Fibroblast of the aortic adventitia (primary cell): ENCODE data around the gene GNAL. TPM values are rescaled to one million over a fixed set of nuclear protein-coding genes. Genes with fewer than 3 reads are reported as not detected.
A peak's percentile ranks its signal among the peaks of the same experiment; 100 is the strongest.

Experiments
- DNase-seq: peaks from one replicate; pipeline ENCODE4 v3.0.0-alpha.2; 2010; ENCODE audit warnings: low read depth
- H3K4me3 ChIP-seq: 2 replicates; pipeline ENCODE4 v1.5.1; 2011; ENCODE audit warnings: low read depth, mild to moderate bottlenecking, control low read depth, low read length, moderate library complexity
- CTCF ChIP-seq: IDR thresholded peaks from 2 replicates; pipeline ENCODE4 v1.5.1; 2011; ENCODE audit warnings: mild to moderate bottlenecking, low read length, control low read depth, inconsistent platforms; ENCODE audit not compliant: insufficient read depth
- total RNA-seq: library from RNA; depleted of rRNA; stranded (reverse); fragments of >200 nt; gene quantifications from 2 replicates; pipeline ENCODE4 v1.2.3, GENCODE V29; 2012; ENCODE audit warnings: low replicate concordance

GNAL gene
- total RNA-seq, 1 donor, result 0.63 TPM

DNA sequence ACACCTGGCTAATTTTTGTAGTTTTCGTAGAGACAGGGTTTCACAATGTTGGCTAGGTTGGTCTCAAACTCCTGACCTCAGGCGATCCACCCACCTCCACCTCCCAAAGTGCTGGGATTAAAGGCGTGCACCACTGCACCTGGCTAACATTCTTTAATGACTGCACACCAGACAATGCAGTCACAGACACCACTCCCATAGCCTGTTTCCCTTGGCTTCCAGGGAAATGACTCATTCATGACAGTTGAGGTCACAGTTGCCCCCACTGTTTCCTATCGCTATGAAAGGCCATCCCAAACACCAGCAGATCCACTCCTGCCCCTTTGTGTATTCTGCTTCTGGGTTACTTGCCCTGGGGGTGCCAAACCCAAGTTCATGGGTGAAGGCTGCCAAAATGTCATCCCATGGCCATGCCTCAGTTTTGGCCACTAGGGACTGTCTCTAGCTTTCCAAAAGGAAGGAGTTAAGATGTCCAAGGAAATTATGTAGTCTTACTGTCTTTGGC is 170.9 kb downstream of the GNAL start:
- peak; percentile 42 for TF ChIP-seq CTCF
- DNase-seq, result peak; percentile 75
- no peak overlapping the region for H3K4me3 ChIP-seq

DNA sequence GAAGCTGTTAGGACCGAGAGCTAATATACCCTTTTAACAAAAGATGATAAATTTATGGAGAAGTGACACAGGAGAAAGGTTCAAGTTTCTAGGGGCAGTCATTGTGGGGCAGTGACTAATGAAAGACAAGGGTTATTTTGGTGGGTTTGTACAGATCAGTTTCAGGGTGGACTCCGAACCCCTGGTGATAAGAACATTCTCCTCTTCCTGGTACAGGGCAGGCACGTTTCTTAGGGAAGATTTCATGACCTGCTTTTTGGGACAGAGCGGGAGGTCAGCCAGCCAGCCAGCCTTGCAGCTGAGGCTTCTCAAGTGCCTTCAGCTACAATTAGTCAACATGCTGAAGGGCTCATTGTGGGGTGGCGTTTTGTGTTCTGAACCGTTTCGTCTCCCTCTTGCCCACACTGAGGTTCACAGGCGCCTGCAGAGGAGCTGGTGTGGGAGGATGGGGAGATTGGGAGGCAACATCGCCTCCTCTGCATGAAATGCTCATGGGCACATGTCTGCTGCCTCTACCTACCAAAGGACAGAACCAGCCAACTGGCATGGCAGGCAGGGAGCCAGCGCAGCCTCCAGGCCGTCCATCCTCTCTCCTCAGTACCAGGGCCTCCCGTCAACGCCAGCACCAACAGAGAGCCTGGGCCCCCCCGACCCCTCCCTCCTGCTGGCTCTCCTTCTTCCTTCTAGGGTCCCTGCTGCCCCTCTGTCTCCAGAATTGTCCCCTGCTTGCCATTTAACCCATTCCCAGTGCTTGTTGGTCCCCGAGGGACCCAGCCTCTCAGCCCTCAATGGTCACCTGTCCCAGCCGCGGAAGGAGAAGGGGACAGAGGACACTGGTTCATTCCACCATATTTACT is 171.8 kb downstream of the GNAL start:
- H3K4me3 ChIP-seq, result no peak overlapping the region
- DNase-seq, result no peak
- TF ChIP-seq CTCF, result no peak

- peak; percentile 37 for DNase-seq
Observed at GRCh38 chr18:11861583-11862288, 172.7 kb downstream of the GNAL start.

DNA sequence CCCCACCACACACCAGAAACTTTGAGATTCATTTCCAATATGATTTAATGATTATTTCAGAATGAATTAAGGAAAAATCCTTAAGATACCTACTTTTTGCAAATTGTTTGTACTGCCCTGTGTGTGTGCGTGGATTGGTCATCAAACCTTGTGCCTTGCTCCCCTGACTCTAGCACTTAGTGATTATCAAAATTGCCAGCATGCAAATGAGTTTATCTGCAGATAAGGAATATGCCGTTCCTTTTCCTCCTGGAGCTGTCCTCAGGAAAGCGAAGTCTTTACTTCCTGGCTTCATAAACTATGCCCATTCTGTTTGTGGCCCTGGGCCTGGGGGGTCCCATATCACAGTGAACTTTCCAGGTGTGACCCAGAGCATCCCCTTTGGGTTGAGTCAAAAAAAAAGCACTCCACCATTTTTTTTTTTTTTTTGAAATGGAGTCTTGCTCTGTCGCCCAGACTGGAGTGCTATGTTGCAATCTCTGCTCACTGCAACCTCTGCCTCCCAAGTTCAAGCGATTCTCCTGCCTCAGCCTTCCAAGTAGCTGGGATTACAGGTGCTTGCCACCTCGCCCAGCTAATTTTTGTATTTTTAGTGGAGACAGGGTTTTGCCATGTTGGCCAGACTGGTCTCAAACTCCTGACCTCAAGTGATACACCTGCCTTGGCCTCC is 173.5 kb downstream of the GNAL start:
- no peak for DNase-seq
- no peak overlapping the region for H3K4me3 ChIP-seq
- no peak for TF ChIP-seq CTCF

More at GRCh38 chr18:11861583-11862288, 172.7 kb downstream of the GNAL start:
- no peak overlapping the region for H3K4me3 ChIP-seq
- no peak for TF ChIP-seq CTCF

DNA sequence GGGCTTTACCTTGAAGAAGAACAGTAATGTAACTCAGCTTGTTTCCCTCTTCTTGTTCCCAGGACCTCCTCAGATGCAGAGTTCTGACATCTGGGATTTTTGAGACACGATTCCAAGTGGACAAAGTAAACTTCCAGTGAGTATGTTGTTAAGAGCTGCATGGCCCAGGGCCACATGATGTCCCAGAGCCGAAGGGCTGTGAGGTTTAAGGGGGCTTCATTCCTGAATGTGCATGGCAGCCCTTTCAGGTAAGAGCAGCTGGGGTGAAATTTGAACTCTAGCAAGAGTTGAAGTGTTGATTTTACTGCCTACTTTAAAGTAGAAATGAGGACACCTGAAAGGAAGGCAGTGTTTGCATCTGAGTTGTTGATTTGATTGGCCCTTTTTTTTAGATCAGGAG is 175.4 kb downstream of the GNAL start:
- no peak for DNase-seq
- H3K4me3 ChIP-seq, result no peak overlapping the region
- TF ChIP-seq CTCF, result no peak

DNA sequence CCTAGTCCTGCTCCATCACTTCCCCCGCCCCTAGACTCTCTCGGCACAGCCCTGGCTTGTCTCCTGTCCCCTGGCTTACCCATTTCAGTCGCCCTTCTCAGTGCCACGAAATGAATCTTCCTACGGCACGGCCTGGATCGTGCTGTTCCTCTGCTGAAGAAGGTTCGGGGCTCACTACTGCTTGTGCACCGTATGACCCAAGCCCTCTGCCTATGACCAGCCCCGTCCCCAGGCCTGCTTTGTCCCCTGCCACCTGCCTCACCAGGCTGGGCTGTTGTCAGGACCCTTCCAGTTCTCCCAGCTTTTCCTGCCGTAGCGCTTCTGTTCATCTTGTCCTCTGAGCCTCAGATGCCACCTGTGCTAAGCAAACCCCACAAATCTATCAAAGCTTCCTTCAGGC is 176.0 kb downstream of the GNAL start:
- no peak for TF ChIP-seq CTCF
- no peak overlapping the region for H3K4me3 ChIP-seq
- DNase-seq, result no peak
